Iris pigment epithelial cell (primary cell): Measurements from ENCODE around the gene SLC8A3.

Experiments used
- DNase-seq: peaks from one replicate; pipeline ENCODE4 v3.0.0-alpha.2; 2011; ENCODE audit warnings: low read depth

SLC8A3 gene

DNA sequence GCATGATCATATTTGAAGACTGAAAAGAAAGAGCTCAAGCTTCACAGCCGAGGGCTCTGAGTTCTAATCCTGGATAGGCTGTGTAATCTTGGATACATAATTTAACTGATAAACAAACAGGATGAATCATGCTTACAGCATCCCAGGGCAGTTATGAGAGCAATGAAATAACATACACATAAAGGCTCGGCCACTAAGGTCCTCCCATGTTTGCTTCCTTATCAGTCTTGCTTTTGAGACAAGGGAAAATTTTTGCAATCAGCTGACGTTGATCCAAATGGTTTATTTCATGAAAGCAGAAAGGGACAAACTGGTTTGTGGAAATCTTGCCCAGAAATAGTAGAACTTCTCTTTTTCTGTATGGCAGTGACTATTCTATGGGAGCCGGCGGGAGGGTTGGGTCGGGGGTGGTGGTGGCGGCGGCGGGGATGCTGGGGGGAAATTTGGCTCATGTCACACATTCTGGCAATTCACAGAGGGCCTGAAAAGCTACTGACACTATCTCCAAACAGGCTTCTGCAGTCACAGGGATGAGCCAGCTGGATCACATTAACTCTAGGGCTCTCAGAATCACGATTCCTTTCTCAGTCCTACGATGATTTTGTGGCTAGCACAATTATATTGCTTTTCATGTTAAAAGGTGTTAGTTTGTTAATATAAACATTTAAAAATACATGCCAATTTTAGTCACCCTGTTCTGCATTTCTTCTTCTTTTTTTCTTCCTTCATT, 124.5 kb downstream of the SLC8A3 start:
- peak; percentile 40 for DNase-seq

DNA sequence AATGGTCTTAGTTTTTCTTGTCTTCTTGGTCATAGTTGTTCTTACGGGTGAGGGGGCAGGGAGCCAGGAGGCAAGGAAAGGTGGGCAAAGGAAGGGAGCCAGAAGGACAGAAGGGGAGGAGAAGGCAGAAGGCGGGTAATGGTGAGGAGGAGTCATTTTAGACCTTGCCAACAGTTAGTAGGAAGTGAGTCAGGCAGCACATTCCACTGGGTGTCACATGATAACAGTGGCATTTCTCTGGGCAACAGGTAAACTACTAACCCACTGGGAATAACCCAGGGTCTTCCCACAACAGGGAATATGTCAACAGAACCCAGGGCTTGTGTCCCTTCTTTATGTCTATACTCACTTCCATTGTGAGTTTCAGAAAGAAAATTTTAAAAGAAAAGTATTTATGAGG, 127.6 kb downstream of the SLC8A3 start:
- no peak for DNase-seq

DNA sequence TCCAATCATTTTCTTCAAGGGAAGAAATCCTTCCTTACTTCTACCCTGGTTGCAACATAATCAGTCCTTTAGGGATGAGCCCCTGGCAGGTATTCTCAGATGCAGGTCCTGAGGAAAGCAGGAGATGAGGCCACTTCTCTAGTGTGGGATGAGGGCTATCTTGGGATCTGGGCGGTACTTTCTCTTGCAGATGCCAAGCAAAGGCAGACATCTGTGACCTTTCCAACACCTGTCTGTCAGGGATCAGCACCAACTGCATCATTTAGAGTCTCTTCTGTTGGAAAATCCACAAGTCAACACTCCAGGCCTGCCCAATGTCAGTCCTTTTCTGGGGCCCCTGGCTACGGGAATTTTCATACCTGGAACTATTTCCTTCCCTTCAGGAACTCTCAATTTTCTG, 129.2 kb downstream of the SLC8A3 start:
- DNase-seq, result no peak

DNA sequence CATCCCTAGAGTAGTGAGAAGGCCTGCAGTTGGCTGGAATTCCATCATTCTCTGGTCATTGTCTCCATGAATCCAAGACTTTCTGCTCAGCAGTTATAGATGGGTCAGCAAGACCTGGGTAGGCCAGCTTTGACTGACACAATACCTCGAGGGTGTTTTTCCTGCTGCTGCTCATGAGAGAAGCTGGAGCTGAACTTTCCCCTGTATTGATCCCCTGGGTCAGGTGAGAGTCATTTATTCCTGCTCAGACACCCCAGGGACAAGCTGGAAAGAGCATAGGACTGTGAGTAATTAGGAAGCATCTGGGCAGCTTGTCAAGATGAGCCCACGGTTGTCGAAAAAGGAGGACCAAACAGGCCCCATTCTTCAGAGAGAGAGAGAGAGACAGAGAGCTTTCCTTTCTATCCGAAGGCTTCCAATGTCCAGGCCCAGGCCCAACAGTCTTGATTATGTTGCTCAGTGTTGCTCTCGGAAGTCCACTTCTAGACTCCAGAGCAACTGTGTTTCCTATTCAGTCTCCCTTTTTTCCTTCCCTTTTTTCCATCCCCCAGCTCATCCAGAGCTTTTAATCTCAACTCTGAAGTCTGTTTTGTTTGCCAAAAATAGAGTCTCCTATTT, 131.1 kb downstream of the SLC8A3 start:
- no peak for DNase-seq

DNA sequence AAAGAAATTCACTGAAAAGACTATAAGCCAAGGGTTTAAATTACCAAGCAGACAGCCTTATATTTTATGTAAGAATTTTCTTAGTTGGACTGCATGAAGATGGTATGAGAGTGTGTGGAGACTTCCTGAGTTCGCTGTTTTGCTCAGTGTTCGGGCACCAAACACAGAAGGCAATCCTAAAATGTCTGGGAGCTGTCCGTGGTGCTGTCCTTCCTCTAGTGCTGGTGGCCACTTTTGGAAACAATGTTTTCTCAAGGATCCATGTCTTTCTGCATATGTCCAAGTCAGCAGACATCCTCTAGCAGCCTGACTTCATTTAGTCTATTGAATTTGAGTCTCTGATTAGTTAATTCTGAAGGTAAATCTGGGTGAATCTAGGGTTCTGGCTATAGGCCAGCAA, 135.8 kb downstream of the SLC8A3 start:
- peak; percentile 28 for DNase-seq

DNA sequence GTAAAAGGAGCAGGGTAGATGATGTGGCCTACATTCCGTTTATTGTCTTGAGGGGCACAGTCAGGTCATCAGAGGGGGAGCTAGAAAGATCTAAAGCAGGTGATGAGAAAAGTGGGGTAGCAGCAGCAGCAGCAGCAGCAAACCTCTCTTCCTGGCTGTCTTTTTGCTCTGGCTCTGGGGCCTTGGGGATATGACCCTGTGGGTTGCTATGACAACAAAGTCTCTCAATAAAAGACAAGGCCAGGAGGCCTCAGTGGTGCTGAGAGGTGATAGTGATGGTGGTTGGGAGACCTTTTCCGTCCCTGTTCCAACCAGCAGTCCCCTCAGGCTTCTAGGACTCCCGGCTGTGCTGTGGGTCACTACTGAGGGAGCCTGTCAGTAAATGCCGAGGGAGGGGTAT, 138.6 kb downstream of the SLC8A3 start:
- no peak for DNase-seq

DNA sequence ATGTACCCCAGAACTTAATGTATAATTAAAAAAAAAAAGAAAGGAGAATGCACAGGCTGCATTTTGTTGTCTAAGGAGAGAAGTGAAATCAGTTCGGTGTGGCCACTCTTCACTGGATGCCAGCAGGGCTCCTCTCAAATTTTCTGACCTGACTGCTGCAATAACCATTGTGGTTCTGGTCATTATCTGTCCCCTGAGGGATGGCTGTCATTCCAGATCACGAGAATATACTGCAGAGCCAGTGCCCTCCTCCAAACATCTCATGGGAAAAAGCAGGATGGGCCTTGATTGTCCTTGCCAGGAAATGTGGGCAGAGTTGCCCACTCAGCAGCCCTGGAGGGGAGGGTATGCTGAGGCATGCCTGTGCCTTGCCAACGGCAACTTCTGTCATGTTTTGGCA, 139.1 kb downstream of the SLC8A3 start:
- no peak for DNase-seq

DNA sequence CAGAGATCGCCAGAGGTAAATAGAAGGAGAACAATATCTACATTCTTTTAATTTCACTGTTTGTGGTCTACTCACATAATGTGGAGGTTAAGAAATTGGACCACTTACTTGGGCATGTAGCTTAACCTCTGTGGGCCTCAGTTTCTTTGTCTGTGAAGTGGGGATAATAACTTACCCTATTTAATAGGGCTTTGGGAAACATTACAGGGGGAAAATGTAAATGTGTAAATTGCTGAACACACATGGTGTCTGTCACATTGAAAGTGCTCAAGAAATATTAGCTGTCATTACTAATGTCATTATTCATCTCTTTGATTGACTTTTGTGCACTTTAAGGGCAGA, 140.5 kb downstream of the SLC8A3 start:
- DNase-seq, result no peak

DNA sequence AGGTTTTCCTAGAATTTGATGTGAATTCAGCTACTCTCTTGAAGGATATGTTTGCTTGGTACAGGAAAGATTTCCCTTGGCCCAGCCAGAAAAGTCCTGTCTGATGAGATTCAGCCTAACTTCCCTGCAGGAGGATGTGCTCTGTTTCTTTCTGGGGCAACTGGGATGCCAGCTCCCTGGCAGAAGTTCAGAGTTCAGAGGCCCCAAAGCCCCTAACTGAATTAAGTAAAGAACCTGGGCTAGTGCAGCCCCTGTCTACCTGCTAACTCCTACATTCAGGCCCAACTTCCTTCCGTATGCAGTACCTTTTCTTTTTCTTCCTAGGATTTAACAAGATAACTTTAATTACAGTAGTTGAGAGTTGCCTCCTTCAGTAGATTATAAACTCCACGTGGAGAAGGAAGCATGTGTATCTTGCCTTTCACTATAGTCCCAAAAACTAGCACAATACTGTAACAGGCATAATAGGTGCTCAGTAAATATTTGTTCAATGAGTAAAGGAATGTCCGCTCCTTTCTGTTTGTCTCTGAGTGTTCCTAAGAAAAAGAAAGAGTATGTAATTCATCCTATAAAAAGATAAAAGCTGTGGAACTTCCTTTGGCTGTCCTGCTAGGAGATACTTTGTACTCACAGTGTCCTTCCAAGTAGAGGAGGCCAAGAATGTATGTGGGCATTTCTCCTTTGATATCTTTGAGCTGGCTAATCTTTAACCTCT, 141.0 kb downstream of the SLC8A3 start:
- no peak for DNase-seq

DNA sequence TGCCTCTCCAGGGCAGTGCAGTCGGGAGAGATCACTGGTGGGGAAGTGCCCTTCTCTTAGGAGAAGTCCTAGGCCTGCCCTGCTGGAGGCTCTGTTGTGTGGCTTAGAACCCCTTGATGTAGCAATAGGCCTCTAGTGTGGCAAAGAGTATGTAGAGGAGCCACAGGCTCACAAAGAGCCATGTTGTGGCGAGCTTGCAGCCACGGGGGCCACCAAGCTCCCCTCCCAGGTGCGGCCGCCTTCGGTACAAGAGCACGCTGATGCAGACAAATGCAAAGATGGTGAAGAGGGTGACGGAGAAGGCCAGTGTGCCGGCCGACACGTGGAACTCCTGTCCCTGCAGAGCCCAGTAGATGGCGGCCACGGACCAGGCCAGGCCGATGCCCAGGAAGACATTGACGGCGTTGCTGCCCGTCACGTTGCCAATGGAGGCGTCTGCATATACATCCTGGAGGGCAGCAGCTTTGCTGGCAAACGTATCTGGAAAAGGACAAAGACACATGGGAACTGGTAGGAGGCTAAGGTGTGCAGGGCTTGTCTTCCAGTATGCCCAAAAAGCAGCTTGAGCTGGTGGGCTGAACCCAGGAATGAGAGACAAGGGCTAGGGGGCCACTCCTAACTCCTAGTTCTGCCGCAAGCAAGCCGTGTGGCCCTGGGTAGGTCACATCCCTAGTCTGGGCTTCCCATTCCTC, 142.8 kb downstream of the SLC8A3 start:
- DNase-seq, result peak; percentile 56

DNA sequence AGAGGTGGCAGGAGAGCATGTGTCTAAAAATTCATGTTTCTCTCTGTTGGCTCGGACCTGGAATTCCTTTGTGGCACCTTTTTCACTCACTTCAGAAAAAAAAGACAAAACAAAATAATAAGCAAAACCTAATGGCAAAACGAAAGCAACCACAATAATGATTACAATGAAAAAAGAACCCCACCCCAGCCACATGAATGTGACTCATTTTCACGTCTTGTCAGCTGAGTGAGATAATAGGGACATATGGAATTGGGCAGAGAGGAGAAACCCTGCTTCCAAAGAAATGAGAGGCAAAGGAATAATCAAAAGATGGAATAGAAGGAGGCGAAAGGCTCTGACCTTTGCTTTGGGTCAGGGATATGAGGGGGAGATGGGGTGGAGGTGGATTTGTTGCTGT, 143.4 kb downstream of the SLC8A3 start:
- no peak for DNase-seq

DNA sequence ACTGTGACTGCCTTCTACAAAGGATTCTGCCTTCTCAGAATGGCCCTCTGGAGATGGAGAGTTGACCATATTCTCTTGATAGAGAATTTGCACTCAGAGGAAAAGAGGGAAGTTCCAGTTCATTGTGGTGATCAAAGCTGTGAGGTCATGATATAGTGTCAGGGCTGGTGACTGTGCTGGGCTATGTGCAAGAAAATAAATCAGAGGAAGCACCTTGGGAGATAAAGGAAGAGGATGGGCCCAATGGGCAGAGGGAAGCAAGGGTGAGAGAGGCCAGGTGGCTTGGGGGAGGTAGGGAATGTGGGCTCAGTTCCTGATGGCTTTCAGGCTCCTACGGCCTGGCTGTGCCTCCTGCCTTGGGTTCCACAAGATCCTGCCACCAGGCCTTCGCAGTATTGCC, 145.8 kb downstream of the SLC8A3 start:
- no peak for DNase-seq

DNA sequence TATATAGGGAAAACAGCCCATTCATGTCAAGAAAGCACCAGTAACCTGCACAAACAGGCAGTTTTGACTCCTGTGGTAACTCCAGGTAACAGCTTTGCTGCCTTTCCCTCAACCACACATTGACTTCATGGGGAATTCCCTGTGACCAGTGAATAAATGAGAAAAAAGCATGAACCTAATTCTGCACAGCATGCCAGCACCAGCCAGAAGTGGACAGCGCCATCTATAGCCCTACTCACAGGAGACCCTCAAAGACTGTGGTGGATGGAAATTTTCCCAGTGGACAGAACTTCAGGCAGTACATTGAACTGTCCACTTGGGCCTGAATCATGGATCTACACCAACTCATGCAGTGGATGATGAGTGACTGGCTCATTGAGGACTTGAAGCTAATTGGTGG, 152.1 kb downstream of the SLC8A3 start:
- peak; percentile 19 for DNase-seq

DNA sequence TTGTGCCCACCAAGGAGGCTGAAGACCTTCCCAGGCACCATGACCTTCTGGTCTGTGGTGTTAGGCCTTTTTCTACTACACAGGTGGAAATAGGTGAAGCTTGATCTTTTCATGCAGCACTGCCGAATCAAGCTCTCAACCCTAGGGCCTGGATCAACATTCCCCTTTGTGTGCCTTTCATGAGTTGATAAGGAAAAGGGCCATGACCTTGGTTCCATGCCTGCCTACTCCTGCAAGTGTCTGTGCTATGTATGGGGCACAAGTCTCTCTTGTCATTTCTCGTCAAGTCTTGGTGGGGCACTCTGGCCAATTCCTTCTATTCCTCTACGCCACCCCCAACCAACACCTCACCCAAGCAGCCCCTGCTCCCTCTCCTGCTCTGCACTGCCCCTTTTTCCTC, 154.5 kb downstream of the SLC8A3 start:
- no peak for DNase-seq

DNA sequence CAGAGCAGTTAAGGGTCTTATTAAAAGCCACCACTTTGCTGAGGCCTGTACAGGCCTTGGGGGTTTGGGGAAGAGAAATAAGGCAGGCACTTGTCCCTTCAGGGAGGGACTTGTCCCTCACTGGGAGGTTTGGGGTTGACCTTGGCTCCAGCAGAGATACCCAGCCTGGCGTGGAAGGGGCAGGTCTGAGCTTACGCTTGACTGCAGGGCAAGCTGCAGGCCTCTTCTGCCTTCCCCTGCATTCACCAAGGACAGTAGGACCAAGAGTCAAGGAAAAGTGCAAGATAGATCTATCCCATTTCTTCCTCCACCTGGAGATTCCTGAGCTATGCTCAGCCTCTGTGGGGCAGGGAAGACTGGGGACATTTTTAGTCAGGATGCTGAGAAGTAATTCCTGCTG, 155.2 kb downstream of the SLC8A3 start:
- DNase-seq, result no peak

DNA sequence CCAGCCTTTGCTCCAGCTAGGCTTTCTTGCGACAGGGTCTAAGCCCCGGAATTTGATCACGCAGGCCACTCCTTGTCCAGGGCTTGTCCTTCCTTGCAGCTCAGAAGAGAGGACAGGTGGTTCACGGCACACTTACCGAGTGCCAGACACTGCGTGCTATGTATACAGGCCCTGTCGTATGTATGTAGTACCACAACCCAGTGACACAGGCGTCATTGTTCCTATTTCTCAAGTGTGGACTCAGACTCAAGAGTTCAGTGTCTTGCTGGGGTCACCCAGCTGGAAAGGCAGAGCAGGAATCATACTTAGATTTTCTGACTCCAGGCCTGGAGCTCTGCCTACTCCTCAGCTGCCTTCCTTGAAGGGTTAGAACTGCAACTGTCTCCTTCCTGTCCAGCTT, 155.6 kb downstream of the SLC8A3 start:
- no peak for DNase-seq

DNA sequence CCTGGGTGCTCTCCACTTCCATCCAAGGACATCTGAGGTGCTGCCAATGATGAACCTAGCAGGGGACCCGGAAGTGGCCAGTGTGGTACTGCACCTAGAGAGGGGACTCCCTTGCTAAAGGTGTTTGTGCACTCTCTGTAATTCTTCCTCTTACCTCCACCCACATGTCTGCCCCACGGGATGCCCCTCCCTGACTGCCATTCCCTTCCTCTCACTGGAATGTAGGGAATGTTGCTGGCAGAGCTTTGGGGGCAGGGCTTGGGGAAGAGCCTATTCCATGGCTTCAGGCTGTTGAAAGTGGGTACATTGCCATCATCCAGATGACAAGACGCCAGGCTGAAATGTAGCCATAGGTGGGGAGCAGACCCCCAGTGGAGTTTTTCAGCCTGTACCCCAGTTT, 156.3 kb downstream of the SLC8A3 start:
- DNase-seq, result no peak

DNA sequence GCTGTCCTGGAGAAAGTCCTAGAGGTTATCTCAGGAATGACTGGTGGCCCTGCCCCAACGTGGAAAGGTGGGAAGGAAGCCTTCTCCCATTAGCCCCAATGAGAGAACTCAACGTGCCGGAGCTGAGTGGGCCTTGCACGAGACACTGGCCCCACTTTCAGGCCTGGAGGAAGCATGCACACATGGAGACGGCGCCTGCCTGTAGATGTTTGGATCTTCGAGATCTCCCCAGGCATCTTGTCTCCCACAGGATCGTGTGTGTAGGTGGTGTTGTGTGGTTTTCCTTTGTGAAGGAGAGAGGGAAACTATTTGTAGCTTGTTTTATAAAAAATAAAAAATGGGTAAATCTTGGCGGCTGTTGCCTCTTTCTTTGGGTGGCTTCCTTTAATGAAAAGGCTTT, 156.7 kb downstream of the SLC8A3 start:
- DNase-seq, result no peak

DNA sequence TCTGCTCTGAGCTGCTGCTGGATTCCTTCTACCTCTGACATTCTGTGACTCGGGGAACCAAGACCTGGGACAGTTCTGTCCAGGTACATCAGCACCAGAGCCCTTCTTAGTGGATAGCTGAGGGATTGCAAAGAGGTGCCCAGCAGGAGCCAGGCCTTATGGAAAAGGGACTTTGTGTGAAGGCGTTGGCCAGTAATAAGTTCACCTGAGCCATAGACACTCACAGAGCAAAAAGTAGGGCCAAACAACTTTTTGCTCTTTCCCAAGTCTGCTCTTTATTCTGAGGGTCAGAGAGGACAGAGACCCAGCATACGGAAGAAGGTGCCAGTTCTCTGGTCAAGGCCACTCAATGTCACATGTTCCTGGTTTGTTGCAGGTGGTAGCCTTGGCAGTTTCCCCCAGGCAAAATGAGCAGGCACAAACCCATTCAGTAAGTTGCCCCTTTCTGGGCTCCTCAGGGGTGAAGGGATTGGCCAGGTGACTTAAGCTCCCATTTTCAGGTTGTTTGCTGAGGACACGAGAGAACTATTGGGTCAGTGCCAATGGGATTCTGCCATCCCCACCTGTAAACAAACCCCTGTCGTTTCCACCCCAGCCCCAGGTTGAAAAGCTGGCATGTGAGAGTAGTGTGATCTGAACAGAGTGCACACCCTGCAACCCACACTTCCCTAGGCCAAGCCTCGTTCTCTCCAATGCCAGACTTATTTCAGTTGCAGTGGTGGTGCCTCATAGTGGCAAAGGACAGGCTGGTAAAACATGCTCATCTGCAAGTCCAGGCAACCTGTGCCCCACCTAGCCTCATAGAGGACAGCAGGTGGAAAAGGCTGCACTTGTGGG, 159.2 kb downstream of the SLC8A3 start:
- DNase-seq, result no peak

DNA sequence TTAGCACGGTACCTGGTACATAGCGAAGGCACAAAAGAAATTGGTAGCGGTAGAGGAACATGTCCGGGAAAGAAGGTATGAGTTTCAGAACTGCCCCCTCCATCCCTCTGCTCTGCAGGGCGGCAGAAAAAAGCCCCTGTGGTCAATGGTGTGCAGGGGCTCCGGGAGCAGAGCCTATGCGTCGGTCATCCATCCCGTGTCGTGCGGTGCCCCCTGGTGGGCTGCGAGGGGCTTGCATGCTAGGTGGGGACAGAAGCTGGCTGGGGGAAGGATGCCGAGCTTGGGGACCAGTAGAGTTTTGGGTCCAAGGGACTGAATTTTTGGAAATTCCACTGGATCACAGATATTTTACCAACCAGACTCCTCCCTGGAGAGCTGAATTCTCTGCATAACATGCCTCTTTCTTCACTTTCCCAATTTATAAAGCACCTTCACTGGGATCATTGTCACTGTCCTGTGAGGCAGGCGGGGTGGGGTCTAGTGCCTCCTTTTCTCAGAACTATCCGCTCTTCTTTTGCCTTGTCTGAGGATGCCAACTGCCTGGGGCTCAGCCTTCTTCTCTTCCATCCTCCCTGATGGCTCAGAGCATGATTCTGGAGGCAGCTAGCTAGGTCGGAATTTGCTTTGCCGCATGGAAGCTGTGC, 160.8 kb downstream of the SLC8A3 start:
- DNase-seq, result peak; percentile 39

DNA sequence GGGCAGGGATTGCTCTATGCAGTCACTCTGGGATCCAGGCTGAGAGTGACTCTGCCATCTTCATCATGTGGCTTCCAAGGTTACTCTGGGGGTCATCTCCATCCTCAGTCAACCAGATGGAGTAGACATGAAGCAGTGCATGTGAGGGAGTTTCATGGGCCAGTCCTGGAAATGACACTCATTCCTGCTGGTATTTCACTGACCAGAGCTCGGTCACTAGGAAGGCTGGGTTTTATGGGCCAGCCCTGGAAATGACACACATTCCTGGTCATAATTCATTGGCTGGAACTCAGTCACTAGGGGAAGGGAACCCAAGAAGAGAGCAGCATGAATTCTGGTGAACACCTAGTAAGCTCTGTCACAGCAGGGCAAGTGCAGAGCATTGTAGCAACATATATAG, 164.9 kb downstream of the SLC8A3 start:
- no peak for DNase-seq
